Mucosa of stomach (tissue), 1 donor: ENCODE measurements around the gene TOP2A.
"Not testable (repeated sequence)": the region's sequence is repeated elsewhere in the genome, so short reads cannot be mapped to it uniquely, and the experiment has no call there.

Source experiments
- H3K27me3 ChIP-seq: one replicate; pipeline ENCODE4 v1.7.0; 2013; ENCODE audit warnings: mild to moderate bottlenecking, low read length; ENCODE audit not compliant: control insufficient read depth, insufficient read depth
- H3K36me3 ChIP-seq: one replicate; pipeline ENCODE4 v1.7.0; 2013; ENCODE audit warnings: low read length; ENCODE audit not compliant: control insufficient read depth, insufficient read depth
- H3K4me1 ChIP-seq: one replicate; pipeline ENCODE4 v1.7.0; 2013; ENCODE audit warnings: mild to moderate bottlenecking, low read length; ENCODE audit not compliant: control insufficient read depth, insufficient read depth
- H3K4me3 ChIP-seq: one replicate; pipeline ENCODE4 v1.7.0; 2013; ENCODE audit warnings: low read length
- H3K9ac ChIP-seq: one replicate; pipeline ENCODE4 v1.7.0; 2013; ENCODE audit warnings: mild to moderate bottlenecking, low read length, moderate library complexity
- H3K9me3 ChIP-seq: one replicate; pipeline ENCODE4 v1.7.0; 2013; ENCODE audit warnings: mild to moderate bottlenecking, low read length, moderate library complexity; ENCODE audit not compliant: control insufficient read depth
- donor health status: Pancreatic carcinoma.

Gene TOP2A

DNA sequence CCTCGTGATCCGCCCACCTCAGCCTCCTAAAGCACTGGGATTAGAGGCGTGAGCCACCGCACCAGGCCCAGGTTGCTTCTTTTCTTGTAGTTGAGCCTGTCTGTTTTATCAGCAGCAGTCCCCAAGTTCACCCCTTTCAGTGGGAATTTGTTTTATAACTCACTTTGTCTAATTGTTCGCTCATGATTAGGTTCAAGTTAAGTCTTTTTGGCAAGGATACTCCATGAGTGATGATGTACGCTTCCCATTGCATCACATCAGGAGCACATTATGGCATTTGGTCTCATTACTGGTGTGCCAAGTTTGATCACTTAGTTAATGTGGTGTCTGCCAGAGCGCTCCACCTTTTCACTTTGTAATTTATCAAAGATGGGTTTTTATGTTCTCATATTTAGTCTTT lies 38.7 kb downstream of the TOP2A start:
- no peaks in the 10 kb centered on the region for H3K27me3 ChIP-seq
- no peak overlapping the region for H3K9ac ChIP-seq
- H3K9me3 ChIP-seq: no peaks in the 10 kb centered on the region
- H3K36me3 ChIP-seq: no peaks in the 10 kb centered on the region
- H3K4me1 ChIP-seq: peaks cover 4% of the 10 kb centered on the region
- no peak overlapping the region for H3K4me3 ChIP-seq

DNA sequence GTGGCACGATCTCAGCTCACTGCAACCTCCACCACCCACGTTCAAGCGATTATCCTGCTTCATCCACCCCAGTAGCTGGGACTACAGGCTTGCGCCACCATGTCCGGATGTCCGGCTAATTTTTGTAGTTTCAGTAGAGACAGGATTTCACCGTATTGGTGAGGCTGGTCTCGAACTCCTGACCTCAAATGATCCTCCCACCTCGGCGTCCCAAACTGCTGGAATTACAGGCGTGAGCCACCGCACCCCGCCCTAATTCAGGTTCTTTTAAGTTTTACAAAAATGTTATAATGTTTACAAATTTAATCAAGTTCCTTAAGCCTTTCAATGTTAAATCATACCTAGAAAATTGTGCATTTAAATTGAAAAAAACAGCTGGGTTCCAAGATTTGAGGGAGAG lies 39.9 kb downstream of the TOP2A start:
- H3K4me3 ChIP-seq: no peak overlapping the region
- no peaks in the 10 kb centered on the region for H3K27me3 ChIP-seq
- peaks cover 8% of the 10 kb centered on the region for H3K4me1 ChIP-seq
- no peaks in the 10 kb centered on the region for H3K36me3 ChIP-seq
- no peaks in the 10 kb centered on the region for H3K9me3 ChIP-seq
- no peak overlapping the region for H3K9ac ChIP-seq

DNA sequence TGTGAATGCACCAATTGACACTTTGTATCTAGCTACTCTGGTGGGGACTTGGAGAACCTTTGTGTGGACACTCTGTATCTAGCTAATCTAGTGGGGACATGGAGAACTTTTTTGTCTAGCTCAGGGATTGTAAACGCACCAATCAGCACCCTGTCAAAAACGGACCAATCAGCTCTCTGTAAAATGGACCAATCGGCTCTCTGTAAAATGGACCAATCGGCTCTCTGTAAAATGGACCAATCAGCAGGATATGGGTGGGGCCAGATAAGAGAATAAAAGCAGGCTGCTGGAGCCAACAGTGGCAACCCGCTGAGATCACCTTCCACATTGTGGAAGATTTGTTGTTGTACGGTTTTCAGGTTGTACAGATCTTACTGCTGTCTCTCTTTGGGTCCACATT lies 41.2 kb downstream of the TOP2A start:
- not testable (repeated sequence) for H3K4me3 ChIP-seq, H3K36me3 ChIP-seq, H3K4me1 ChIP-seq, H3K9ac ChIP-seq, H3K9me3 ChIP-seq, H3K27me3 ChIP-seq

DNA sequence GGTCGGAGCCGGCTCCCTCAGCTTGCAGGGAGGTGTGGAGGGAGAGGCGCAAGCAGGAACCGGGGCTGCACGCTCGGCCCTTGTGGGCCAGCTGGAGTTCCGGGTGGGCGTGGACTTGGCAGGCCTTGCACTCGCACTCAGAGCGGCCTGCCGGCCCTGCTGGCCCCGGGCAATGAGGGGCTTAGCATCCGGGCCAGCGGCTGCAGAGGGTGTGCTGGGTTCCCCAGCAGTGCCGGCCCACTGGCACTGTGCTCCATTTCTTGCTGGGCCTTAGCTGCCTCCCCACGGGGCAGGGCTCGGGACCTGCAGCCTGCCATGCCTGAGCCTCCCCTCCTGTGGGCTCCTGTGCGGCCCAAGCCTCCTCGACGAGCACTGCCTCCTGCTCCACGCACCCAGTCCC lies 41.9 kb downstream of the TOP2A start:
- H3K9me3 ChIP-seq, H3K4me1 ChIP-seq, H3K4me3 ChIP-seq: not testable (repeated sequence)

DNA sequence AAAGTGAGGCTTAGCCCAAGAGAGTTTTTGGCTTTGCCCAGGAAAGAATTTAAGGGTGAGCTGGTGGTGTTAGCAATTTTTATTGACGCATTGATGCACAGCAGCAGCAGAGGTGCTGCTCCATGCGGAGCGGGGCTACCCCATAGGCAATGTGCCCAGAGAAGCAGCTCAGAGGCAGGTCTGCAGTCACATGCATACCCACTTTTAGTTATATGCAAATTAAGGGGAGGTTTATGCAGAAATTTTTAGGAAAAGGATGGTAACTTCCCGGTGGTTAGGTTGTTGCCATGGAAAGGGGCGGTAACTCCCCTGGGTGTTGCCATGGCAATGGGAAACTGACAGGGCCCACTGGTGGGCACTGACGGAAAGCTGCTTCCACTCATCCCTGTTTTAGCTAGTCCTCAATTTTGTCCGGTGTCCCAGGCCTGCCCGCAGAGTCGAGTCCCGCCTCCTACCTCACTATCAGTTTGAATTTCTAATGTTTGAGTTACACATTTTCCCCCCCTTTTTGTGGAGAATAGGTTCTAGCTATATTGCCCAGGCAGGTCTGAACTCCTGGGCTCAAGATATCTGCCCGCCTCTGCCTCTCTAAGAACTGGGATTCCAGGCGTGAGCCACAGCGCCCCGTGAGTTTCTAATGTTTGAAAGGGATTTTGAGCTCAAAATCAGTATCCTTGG lies 42.7 kb downstream of the TOP2A start:
- no peaks in the 10 kb centered on the region for H3K36me3 ChIP-seq
- H3K9me3 ChIP-seq: no peaks in the 10 kb centered on the region
- H3K4me3 ChIP-seq: no peak overlapping the region
- H3K9ac ChIP-seq: no peak overlapping the region
- no peaks in the 10 kb centered on the region for H3K27me3 ChIP-seq
- H3K4me1 ChIP-seq: peaks cover 8% of the 10 kb centered on the region

More for the DNA sequence above, 41.9 kb downstream of the TOP2A start:
- not testable (repeated sequence) for H3K27me3 ChIP-seq, H3K9ac ChIP-seq, H3K36me3 ChIP-seq

DNA sequence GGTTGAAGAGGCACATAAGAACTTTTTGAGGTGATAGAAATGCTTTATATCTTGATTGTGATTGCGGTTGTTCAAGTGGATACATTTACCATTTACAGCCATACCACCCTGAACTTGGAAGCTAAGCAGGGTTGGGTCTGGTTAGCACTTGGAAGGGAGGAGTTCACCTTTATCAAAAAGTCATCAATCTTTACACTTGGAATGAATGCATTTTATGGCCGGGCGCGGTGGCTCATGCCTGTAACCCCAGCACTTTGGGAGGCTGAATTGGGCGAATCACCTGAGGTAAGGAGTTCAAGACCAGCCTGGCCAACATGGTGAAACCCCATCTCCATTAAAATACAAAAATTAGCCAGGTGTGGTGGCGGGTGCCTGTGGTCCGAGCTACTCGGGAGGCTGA lies 43.7 kb downstream of the TOP2A start:
- no peaks in the 10 kb centered on the region for H3K27me3 ChIP-seq
- no peaks in the 10 kb centered on the region for H3K9me3 ChIP-seq
- H3K9ac ChIP-seq: no peak overlapping the region
- no peaks in the 10 kb centered on the region for H3K36me3 ChIP-seq
- H3K4me3 ChIP-seq: no peak overlapping the region
- H3K4me1 ChIP-seq: peaks cover 8% of the 10 kb centered on the region

DNA sequence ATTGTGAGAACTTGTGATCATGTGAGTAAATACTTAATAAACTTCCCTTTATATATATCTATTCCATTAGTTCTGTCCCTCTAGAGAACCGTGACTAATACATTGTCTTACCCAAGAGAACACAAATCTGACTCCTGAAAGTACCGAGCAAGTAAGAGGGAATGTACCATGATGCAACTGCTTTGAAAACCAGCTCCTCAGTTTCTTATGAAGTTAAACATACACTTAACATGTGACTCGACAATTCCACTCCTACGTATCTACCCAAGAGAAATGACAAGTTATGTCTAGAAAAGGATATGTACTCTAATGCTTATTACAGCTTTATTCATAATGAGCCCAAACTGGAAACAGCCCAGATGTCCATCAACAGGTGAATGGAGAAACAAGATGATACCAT lies 44.4 kb downstream of the TOP2A start:
- no peaks in the 10 kb centered on the region for H3K9me3 ChIP-seq

DNA sequence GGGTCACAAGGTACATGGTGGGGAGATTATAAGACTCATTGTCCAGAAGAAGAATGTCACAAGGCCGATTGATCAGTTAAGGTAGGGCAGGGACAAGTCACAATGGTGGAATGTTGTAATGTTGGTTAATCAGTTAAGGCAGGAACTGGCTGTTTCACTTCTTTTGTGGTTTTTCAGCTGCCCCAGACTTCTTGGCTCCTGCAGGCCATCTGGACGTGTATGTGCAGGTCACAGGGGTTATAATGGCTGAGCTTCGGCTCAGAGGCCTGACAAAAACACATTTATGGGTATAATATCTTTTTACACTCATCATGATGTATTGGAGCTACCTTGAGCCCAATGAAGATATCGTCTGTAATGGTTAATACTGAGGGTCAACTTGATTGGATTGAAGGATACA lies 45.1 kb downstream of the TOP2A start:
- not testable (repeated sequence) for H3K4me1 ChIP-seq, H3K9me3 ChIP-seq, H3K4me3 ChIP-seq, H3K9ac ChIP-seq, H3K27me3 ChIP-seq, H3K36me3 ChIP-seq

More for the DNA sequence above, 44.4 kb downstream of the TOP2A start:
- Histone ChIP-seq H3K4me1 (peaks cover 8% of the 10 kb centered on the region), H3K9ac (no peak overlapping the region), H3K27me3 (no peaks in the 10 kb centered on the region), H3K36me3 (no peaks in the 10 kb centered on the region), H3K4me3 (no peak overlapping the region)

DNA sequence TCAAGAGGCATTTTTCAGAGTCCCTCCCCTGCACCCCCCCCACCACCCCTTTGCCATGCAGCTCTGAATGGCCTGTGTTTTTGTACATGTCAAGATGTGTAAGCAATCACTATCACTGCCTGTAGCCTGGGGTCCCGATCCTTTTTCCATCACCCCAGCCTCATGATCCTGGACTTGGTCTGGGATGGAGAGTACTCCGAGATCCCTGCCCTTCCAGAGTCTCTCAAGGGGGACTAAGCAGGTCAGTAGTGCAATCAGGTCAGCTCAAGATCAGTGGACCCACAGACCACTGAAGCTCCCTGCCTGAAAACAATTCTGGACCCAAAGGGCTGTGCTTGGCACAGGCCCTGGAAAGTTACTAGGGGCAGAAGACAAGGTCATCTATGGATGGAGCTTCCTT lies 45.7 kb downstream of the TOP2A start:
- Histone ChIP-seq H3K4me3 (no peak overlapping the region), H3K27me3 (no peaks in the 10 kb centered on the region), H3K9me3 (no peaks in the 10 kb centered on the region), H3K36me3 (no peaks in the 10 kb centered on the region), H3K9ac (no peak overlapping the region), H3K4me1 (peaks cover 8% of the 10 kb centered on the region)

DNA sequence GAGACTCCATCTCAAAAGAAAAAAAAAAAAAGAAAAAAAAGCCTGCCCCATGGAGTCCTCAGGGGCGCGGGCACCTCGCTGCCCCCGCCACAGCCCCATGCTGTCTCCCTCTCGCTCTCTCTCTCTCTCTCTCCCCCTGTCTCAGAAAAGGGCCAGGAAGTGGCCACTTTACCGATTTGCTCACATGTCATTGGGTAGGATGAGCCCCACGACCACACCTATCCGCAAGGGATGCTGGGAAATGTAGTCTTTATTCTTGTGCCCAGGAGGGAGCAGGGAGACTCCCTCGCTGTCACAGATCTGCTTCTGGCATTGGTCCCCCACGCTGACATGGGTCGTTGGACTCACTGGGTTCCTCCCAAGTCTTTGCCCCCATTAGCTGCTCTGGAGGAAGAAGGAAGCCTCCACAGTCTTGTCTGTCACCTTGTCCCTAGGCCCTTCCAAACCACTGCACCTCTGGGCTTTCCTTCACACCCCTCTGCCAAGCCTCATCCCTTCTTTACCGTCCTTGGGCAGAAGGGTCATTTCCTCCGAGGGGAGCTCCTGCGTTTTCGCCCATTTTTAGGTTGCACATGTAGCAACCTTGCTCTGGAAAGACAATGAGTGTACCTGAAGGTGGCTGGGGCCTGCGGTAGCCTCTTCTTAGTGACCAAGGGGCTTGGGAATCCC lies 46.3 kb downstream of the TOP2A start:
- no peaks in the 10 kb centered on the region for H3K27me3 ChIP-seq

DNA sequence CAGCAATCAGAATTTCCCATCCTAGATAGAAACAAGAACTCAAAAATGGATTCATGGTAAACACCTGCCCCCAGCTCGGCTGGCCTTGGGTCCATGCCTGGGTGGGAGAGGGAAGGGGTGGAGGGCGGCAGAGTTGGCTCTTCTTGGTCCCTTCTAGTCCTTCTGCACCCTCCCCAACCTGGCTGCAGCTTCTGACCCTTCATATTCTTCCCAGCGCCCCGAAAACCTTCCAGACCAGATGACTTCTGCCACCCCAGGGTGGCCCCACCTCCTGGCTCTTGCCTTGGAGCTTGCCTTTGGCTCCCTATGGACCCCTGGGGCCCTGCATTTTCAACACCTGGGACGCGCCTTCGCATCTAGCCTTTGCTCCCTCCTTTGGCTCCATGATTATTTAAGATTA lies 47.8 kb downstream of the TOP2A start:
- no peaks in the 10 kb centered on the region for H3K9me3 ChIP-seq
- H3K4me1 ChIP-seq: peaks cover 8% of the 10 kb centered on the region
- no peaks in the 10 kb centered on the region for H3K27me3 ChIP-seq
- H3K36me3 ChIP-seq: no peaks in the 10 kb centered on the region
- H3K4me3 ChIP-seq: no peak overlapping the region
- no peak overlapping the region for H3K9ac ChIP-seq

More for the DNA sequence above, 46.3 kb downstream of the TOP2A start:
- no peak overlapping the region for H3K4me3 ChIP-seq
- H3K9ac ChIP-seq: no peak overlapping the region
- no peaks in the 10 kb centered on the region for H3K36me3 ChIP-seq
- no peaks in the 10 kb centered on the region for H3K9me3 ChIP-seq
- H3K4me1 ChIP-seq: peaks cover 8% of the 10 kb centered on the region

DNA sequence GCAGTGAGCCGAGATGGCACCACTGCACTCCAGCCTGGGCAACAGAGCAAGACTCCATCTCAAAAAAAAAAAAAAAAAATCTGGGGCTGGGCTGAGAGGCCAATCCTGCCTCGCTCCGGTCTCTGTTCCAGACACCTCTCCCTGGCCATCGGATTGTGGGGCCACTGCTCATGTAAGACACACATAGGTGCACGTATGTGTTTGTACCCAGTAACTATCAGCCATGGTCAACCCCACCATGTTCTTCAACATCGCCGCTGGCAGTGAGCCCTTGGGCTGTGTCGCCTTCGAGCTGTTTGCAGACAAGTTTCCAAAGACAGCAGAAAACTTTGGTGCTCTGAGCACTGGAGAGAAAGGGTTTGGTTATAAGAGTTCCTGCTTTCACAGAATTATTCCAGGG lies 50.0 kb downstream of the TOP2A start:
- H3K4me3 ChIP-seq, H3K9me3 ChIP-seq, H3K36me3 ChIP-seq, H3K9ac ChIP-seq, H3K27me3 ChIP-seq: not testable (repeated sequence)
- H3K4me1 ChIP-seq: peaks cover 12% of the 10 kb centered on the region
